GM12875 (cell line): ENCODE results near the gene ATE1.

Experiments
- H3K4me3 ChIP-seq: one replicate; pipeline ENCODE4 v1.5.1; 2011; ENCODE audit warnings: low read depth, low read length, control low read depth
- CTCF ChIP-seq: IDR thresholded peaks from 2 replicates; pipeline ENCODE4 v1.5.1; 2011; ENCODE audit warnings: low read depth, mild to moderate bottlenecking, control low read depth, inconsistent platforms, low read length, moderate library complexity, borderline replicate concordance; ENCODE audit not compliant: insufficient read depth

The ATE1 gene

GRCh38 chr10:121747163-121747775 is 180.6 kb downstream of the ATE1 start:
- no peak overlapping the region for H3K4me3 ChIP-seq
- TF ChIP-seq CTCF: no peak

- TF ChIP-seq CTCF: no peak
- no peak overlapping the region for H3K4me3 ChIP-seq
These were observed 186.5 kb downstream of the ATE1 start for GRCh38 chr10:121741248-121741792.

- no peak overlapping the region for H3K4me3 ChIP-seq
- no peak for TF ChIP-seq CTCF
These were observed 187.8 kb downstream of the ATE1 start for GRCh38 chr10:121740069-121740468.

GRCh38 chr10:121739114-121739513 is 188.7 kb downstream of the ATE1 start:
- no peak overlapping the region for H3K4me3 ChIP-seq
- no peak for TF ChIP-seq CTCF

GRCh38 chr10:121736315-121737130 is 191.3 kb downstream of the ATE1 start:
- no peak overlapping the region for H3K4me3 ChIP-seq
- TF ChIP-seq CTCF: no peak

- TF ChIP-seq CTCF: no peak
These were observed 192.6 kb downstream of the ATE1 start for GRCh38 chr10:121735263-121735662.

More at GRCh38 chr10:121735263-121735662, 192.6 kb downstream of the ATE1 start:
- no peak overlapping the region for H3K4me3 ChIP-seq
